HCT116 (cell line): Measurements from ENCODE around the gene TCP11.

Source experiments
- CEBPB ChIP-seq: IDR thresholded peaks from 2 replicates; pipeline ENCODE4 v1.6.1; 2012; ENCODE audit warnings: low read depth
- POLR2A ChIP-seq: IDR thresholded peaks from 2 replicates; pipeline ENCODE4 v1.7.0; 2011; ENCODE audit warnings: borderline replicate concordance; ENCODE audit not compliant: insufficient read depth, insufficient read length; ENCODE audit errors: extremely low read depth
- POLR2AphosphoS5 ChIP-seq: IDR thresholded peaks from 2 replicates; pipeline ENCODE4 v1.6.1; 2011; ENCODE audit warnings: mild to moderate bottlenecking, low read depth, low read length, moderate library complexity
- RAD21 ChIP-seq: IDR thresholded peaks from 2 replicates; pipeline ENCODE4 v1.6.1; 2012; ENCODE audit warnings: low read depth, mild to moderate bottlenecking
- SRF ChIP-seq: IDR thresholded peaks from 2 replicates; pipeline ENCODE4 v1.6.1; 2012; ENCODE audit warnings: low read depth
- YY1 ChIP-seq: IDR thresholded peaks from 2 replicates; pipeline ENCODE4 v1.6.1; 2011; ENCODE audit warnings: low read length, low read depth, moderate library complexity, mild to moderate bottlenecking; ENCODE audit not compliant: insufficient replicate concordance; ENCODE audit errors: extremely low read depth
- ZNF274 ChIP-seq: fragments of 200-500 bp; sonication (Bioruptor generic); IDR thresholded peaks from 2 replicates; pipeline ENCODE4 v1.6.1; 2014; ENCODE audit warnings: mild to moderate bottlenecking, low read depth, low read length, inconsistent platforms
- TF ChIP-seq, protein P1 (sequence below): IDR thresholded peaks from 2 replicates; pipeline ENCODE4 v1.6.1; 2012; ENCODE audit warnings: low read depth
- TF ChIP-seq, protein P2 (sequence below), 3 experiments: fragments of 200-600 bp in 1 of 3; sonication (generic) in 1 of 3; IDR thresholded peaks in 2 of 3; conservative IDR thresholded peaks in 1 of 3; 2 replicates each; pipeline ENCODE4 v1.5.1; 2012 to 2017; ENCODE audit warnings: low read depth in 2 of 3, low read length in 2 of 3, antibody characterized with exemption in 1 of 3, borderline replicate concordance in 1 of 3, control low read depth in 1 of 3, mild to moderate bottlenecking in 1 of 3, mixed read lengths in 1 of 3, mixed run types in 1 of 3, moderate library complexity in 1 of 3; ENCODE audit not compliant: insufficient read depth in 1 of 3
- TF ChIP-seq, protein P3 (sequence below): IDR thresholded peaks from 2 replicates; pipeline ENCODE4 v1.6.1; 2012
- TF ChIP-seq, protein P4 (sequence below): IDR thresholded peaks from 2 replicates; pipeline ENCODE4 v1.6.1; 2012

DNA sequence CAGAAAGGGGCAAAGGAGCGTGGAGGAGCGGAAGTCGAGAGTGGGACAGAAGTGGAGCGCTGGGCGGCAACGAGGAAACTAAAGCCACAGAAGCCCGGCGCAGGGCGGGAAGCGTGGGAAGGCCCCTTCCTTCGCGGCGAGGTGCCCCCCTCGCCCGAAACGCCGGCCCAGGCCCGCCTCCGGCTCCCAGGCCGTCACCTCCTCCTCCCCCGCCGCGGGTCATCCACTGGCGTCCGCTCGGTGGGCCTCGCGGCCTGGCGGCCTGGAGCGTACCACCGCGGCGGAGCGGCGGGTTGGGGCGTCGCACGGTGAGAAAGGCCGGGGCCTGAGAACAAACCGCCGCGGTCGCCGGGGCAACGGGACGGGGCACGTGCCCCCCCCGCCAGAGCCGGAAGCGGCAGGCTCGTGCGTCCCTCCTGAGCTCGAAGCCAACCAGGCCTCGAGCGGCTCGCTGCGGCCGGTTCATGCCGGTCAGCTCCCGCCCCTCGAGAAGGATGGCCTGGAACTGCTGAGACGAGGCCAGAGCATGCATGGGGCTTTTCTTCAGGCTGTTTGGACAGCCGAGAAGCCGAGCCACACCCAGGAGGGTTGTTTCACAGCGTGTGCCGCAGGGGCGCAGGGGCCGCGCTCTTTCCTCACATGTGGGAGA lies at the start of gene TCP11:
- TF ChIP-seq SRF (no peak), POLR2A (no peak), YY1 (no peak), CEBPB (no peak), RAD21 (no peak), ZNF274 (no peak), POLR2AphosphoS5 (no peak)
- TF ChIP-seq, protein P1, sequence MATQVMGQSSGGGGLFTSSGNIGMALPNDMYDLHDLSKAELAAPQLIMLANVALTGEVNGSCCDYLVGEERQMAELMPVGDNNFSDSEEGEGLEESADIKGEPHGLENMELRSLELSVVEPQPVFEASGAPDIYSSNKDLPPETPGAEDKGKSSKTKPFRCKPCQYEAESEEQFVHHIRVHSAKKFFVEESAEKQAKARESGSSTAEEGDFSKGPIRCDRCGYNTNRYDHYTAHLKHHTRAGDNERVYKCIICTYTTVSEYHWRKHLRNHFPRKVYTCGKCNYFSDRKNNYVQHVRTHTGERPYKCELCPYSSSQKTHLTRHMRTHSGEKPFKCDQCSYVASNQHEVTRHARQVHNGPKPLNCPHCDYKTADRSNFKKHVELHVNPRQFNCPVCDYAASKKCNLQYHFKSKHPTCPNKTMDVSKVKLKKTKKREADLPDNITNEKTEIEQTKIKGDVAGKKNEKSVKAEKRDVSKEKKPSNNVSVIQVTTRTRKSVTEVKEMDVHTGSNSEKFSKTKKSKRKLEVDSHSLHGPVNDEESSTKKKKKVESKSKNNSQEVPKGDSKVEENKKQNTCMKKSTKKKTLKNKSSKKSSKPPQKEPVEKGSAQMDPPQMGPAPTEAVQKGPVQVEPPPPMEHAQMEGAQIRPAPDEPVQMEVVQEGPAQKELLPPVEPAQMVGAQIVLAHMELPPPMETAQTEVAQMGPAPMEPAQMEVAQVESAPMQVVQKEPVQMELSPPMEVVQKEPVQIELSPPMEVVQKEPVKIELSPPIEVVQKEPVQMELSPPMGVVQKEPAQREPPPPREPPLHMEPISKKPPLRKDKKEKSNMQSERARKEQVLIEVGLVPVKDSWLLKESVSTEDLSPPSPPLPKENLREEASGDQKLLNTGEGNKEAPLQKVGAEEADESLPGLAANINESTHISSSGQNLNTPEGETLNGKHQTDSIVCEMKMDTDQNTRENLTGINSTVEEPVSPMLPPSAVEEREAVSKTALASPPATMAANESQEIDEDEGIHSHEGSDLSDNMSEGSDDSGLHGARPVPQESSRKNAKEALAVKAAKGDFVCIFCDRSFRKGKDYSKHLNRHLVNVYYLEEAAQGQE: no peak
- TF ChIP-seq, protein P2, sequence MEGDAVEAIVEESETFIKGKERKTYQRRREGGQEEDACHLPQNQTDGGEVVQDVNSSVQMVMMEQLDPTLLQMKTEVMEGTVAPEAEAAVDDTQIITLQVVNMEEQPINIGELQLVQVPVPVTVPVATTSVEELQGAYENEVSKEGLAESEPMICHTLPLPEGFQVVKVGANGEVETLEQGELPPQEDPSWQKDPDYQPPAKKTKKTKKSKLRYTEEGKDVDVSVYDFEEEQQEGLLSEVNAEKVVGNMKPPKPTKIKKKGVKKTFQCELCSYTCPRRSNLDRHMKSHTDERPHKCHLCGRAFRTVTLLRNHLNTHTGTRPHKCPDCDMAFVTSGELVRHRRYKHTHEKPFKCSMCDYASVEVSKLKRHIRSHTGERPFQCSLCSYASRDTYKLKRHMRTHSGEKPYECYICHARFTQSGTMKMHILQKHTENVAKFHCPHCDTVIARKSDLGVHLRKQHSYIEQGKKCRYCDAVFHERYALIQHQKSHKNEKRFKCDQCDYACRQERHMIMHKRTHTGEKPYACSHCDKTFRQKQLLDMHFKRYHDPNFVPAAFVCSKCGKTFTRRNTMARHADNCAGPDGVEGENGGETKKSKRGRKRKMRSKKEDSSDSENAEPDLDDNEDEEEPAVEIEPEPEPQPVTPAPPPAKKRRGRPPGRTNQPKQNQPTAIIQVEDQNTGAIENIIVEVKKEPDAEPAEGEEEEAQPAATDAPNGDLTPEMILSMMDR (IDR thresholded peaks at IDR 0.05 in 2 of 3, conservative IDR thresholded peaks at IDR 0.05 in 1 of 3; ENCODE audit: borderline replicate concordance in 1 of 3, insufficient read depth in 1 of 3, low read depth in 2 of 3, low read length in 2 of 3): no peak
- TF ChIP-seq, protein P3, sequence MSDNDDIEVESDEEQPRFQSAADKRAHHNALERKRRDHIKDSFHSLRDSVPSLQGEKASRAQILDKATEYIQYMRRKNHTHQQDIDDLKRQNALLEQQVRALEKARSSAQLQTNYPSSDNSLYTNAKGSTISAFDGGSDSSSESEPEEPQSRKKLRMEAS: no peak
- TF ChIP-seq, protein P4, sequence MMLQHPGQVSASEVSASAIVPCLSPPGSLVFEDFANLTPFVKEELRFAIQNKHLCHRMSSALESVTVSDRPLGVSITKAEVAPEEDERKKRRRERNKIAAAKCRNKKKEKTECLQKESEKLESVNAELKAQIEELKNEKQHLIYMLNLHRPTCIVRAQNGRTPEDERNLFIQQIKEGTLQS: no peak
